Activated B cell treated with CpG ODN at 0.5 μM for 24 hours (primary cell): ENCODE results near the gene GTF2A1. TPM values are rescaled to one million over a fixed set of nuclear protein-coding genes. Genes with fewer than 3 reads are reported as not detected.

Experiments
- ATAC-seq: fragments of 200-7000 bp; cut with Tn5 transposase; one replicate; pipeline ENCODE4 v1.10.0; 2021; ENCODE audit warnings: low read depth, mild to moderate bottlenecking, moderate library complexity
- CTCF ChIA-PET: fragments of 350-600 bp; sonication (Branson Sonifier 250); formaldehyde crosslinking; loops from one replicate; lab custom pipeline; 2021; ENCODE audit warnings: antibody characterized with exemption; lab: Charles Lee
- POLR2A ChIA-PET: fragments of 350-600 bp; sonication (Branson Sonifier 250); formaldehyde crosslinking; loops from one replicate; lab custom pipeline; 2021; ENCODE audit warnings: antibody characterized with exemption; lab: Charles Lee
- DNase-seq: peaks from one replicate; pipeline ENCODE4 v3.0.0; 2022
- H3K27ac Mint-ChIP-seq: one replicate; pipeline ENCODE4 v1.8.0; 2020; ENCODE audit warnings: mixed read lengths
- H3K27me3 Mint-ChIP-seq: one replicate; pipeline ENCODE4 v1.8.0; 2021; ENCODE audit warnings: mixed read lengths
- H3K36me3 Mint-ChIP-seq: one replicate; pipeline ENCODE4 v1.8.0; 2021; ENCODE audit warnings: low read depth, mixed read lengths
- H3K4me1 Mint-ChIP-seq: one replicate; pipeline ENCODE4 v1.8.0; 2021; ENCODE audit warnings: mixed read lengths
- H3K4me3 Mint-ChIP-seq: one replicate; pipeline ENCODE4 v1.8.0; 2020; ENCODE audit warnings: mild to moderate bottlenecking, mixed read lengths
- H3K9me3 Mint-ChIP-seq: one replicate; pipeline ENCODE4 v1.8.0; 2020; ENCODE audit warnings: mixed read lengths
- CTCF ChIP-seq: fragments of 200-600 bp; IDR thresholded peaks from one replicate; pipeline ENCODE4 v1.8.0; 2022; ENCODE audit warnings: antibody characterized with exemption, mild to moderate bottlenecking
- intact Hi-C: fragments of 100-400 bp; cut with micrococcal nuclease; formaldehyde crosslinking; loops from one replicate; pipeline ENCODE4 v1.15.1; 2024
- total RNA-seq: library from RNA; stranded (reverse); gene quantifications from 2 replicates; pipeline ENCODE4 v1.2.3, GENCODE V29; 2022

The GTF2A1 gene
- total RNA-seq, 1 donor from 2014 or later, result 38.5 TPM

GRCh38 chr14:81148635-81149034 lies 72.1 kb downstream of the GTF2A1 start:
- POLR2A ChIA-PET, result no interaction called here
- CTCF ChIA-PET, result no interaction called here
- intact Hi-C loops, result no loop called here
- Mint-ChIP-seq H3K27me3 (no peaks in the 10 kb centered on the region), H3K4me3 (no peak overlapping the region), H3K27ac (no peak overlapping the region), H3K4me1 (peaks cover 14% of the 10 kb centered on the region), H3K36me3 (no peaks in the 10 kb centered on the region), H3K9me3 (peaks cover 4% of the 10 kb centered on the region)
- no peak for TF ChIP-seq CTCF
- ATAC-seq (no peak), DNase-seq (no peak)

- ATAC-seq (no peak), DNase-seq (no peak)
- peaks cover 14% of the 10 kb centered on the region for H3K4me1 Mint-ChIP-seq
- ChIA-PET POLR2A (no interaction called here), CTCF (no interaction called here)
- no peaks in the 10 kb centered on the region for H3K27me3 Mint-ChIP-seq
- peaks cover 4% of the 10 kb centered on the region for H3K9me3 Mint-ChIP-seq
- no peaks in the 10 kb centered on the region for H3K36me3 Mint-ChIP-seq
- H3K4me3 Mint-ChIP-seq, result no peak overlapping the region
- no peak for TF ChIP-seq CTCF
- intact Hi-C loops, result no loop called here
- no peak overlapping the region for H3K27ac Mint-ChIP-seq
Measured at GRCh38 chr14:81147140-81147897, 73.4 kb downstream of the GTF2A1 start.

GRCh38 chr14:81144824-81145603 lies 75.7 kb downstream of the GTF2A1 start:
- intact Hi-C loops, result no loop called here
- ChIA-PET CTCF (no interaction called here), POLR2A (no interaction called here)
- DNase-seq, result no peak
- H3K27me3 Mint-ChIP-seq, result no peaks in the 10 kb centered on the region
- H3K9me3 Mint-ChIP-seq, result peaks cover 4% of the 10 kb centered on the region
- H3K4me1 Mint-ChIP-seq, result peaks cover 14% of the 10 kb centered on the region
- ATAC-seq, result no peak
- no peak for TF ChIP-seq CTCF
- H3K36me3 Mint-ChIP-seq, result no peaks in the 10 kb centered on the region
- no peak overlapping the region for H3K4me3 Mint-ChIP-seq
- H3K27ac Mint-ChIP-seq, result no peak overlapping the region

GRCh38 chr14:81143793-81144192 lies 77.0 kb downstream of the GTF2A1 start:
- no peak for ATAC-seq
- Mint-ChIP-seq H3K27me3 (no peaks in the 10 kb centered on the region), H3K27ac (no peak overlapping the region), H3K36me3 (no peaks in the 10 kb centered on the region), H3K4me1 (peaks cover 14% of the 10 kb centered on the region), H3K4me3 (no peak overlapping the region), H3K9me3 (no peaks in the 10 kb centered on the region)
- POLR2A ChIA-PET, result no interaction called here
- no peak for DNase-seq
- no peak for TF ChIP-seq CTCF
- intact Hi-C loops, result no loop called here
- CTCF ChIA-PET, result no interaction called here

GRCh38 chr14:81141426-81141825 lies 79.3 kb downstream of the GTF2A1 start:
- no peaks in the 10 kb centered on the region for H3K27me3 Mint-ChIP-seq
- no peaks in the 10 kb centered on the region for H3K36me3 Mint-ChIP-seq
- CTCF ChIA-PET, result no interaction called here
- TF ChIP-seq CTCF, result no peak
- H3K4me1 Mint-ChIP-seq, result peaks cover 1% of the 10 kb centered on the region
- H3K9me3 Mint-ChIP-seq, result no peaks in the 10 kb centered on the region
- intact Hi-C loops, result no loop called here
- H3K4me3 Mint-ChIP-seq, result no peak overlapping the region
- POLR2A ChIA-PET, result no interaction called here
- no peak for ATAC-seq
- DNase-seq, result no peak
- no peak overlapping the region for H3K27ac Mint-ChIP-seq
